HG03135 (cell line): ENCODE measurements around the gene KIAA0513.

Source experiments
- ATAC-seq: cut with Tn5 transposase; IDR thresholded peaks from one replicate; pipeline ENCODE4 v1.9.1; 2021; ENCODE audit warnings: mild to moderate bottlenecking, moderate library complexity; ENCODE audit not compliant: unreplicated experiment

The KIAA0513 gene

GRCh38 chr16:85066346-85066885 is 38.8 kb downstream of the KIAA0513 start:
- ATAC-seq: no peak

GRCh38 chr16:85067024-85067423 is 39.4 kb downstream of the KIAA0513 start:
- ATAC-seq: no peak

GRCh38 chr16:85067426-85067825 is 39.8 kb downstream of the KIAA0513 start:
- no peak for ATAC-seq

GRCh38 chr16:85068746-85069145 is 41.2 kb downstream of the KIAA0513 start:
- no peak for ATAC-seq

- ATAC-seq: no peak
Observed at GRCh38 chr16:85069171-85069570, 41.6 kb downstream of the KIAA0513 start.

GRCh38 chr16:85072076-85072860 is 44.7 kb downstream of the KIAA0513 start:
- no peak for ATAC-seq

GRCh38 chr16:85072947-85073346 is 45.4 kb downstream of the KIAA0513 start:
- ATAC-seq: no peak

GRCh38 chr16:85074225-85074914 is 46.8 kb downstream of the KIAA0513 start:
- ATAC-seq: no peak

- no peak for ATAC-seq
Observed at GRCh38 chr16:85075236-85075924, 47.8 kb downstream of the KIAA0513 start.

- ATAC-seq: no peak
Observed at GRCh38 chr16:85077039-85077438, 49.4 kb downstream of the KIAA0513 start.

GRCh38 chr16:85077576-85078125 is 50.1 kb downstream of the KIAA0513 start:
- ATAC-seq: no peak

GRCh38 chr16:85078226-85078625 is 50.6 kb downstream of the KIAA0513 start:
- ATAC-seq: no peak

GRCh38 chr16:85078952-85079351 is 51.4 kb downstream of the KIAA0513 start:
- no peak for ATAC-seq

GRCh38 chr16:85079785-85080570 is 52.4 kb downstream of the KIAA0513 start:
- no peak for ATAC-seq

GRCh38 chr16:85081038-85081437 is 53.4 kb downstream of the KIAA0513 start:
- no peak for ATAC-seq

GRCh38 chr16:85081765-85082164 is 54.2 kb downstream of the KIAA0513 start:
- no peak for ATAC-seq

GRCh38 chr16:85082173-85083050 is 54.8 kb downstream of the KIAA0513 start:
- no peak for ATAC-seq

- ATAC-seq: no peak
Observed at GRCh38 chr16:85083051-85083639, 55.5 kb downstream of the KIAA0513 start.
